K562 (cell line): ENCODE results near the gene RAMACL. TPM values are rescaled to one million over a fixed set of nuclear protein-coding genes. Genes with fewer than 3 reads are reported as not detected.
"Not testable (repeated sequence)": the region's sequence is repeated elsewhere in the genome, so short reads cannot be mapped to it uniquely, and the experiment has no call there.

Experiments used
- ATAC-seq: fragments of 200-7000 bp; cut with Tn5 transposase; 3 replicates; pipeline ENCODE4 v1.9.1; 2020; ENCODE audit warnings: moderate library complexity
- BruUV-seq: library from RNA; stranded (reverse); fragments of 400-500 nt; replicated peaks from 2 replicates; lab custom pipeline; 2021; lab: Mats Ljungman, UMichigan
- CTCF ChIA-PET: fragments of 300-600 bp; formaldehyde crosslinking; extraction: SDS; loops from one replicate; lab custom pipeline; 2021; ENCODE audit warnings: low intra/inter-chr PET ratio; lab: Yijun Ruan, JAX
- POLR2A ChIA-PET: fragments of 300-600, 350-650 bp; sonication (Branson Sonifier 250); formaldehyde crosslinking; extraction: SDS; loops from one replicate; lab custom pipeline; 2021; ENCODE audit warnings: antibody characterized with exemption, inconsistent platforms; lab: Yijun Ruan, JAX
- DNase-seq, 4 experiments: peaks; one replicate each; pipeline versions ENCODE4 v3.0.0 to v3.0.0-alpha.2; 2011 to 2018; ENCODE audit warnings: low spot score in 3 of 4, mixed read lengths in 3 of 4; ENCODE audit errors: extremely low read depth in 1 of 4
- FAIRE-seq: peaks from 2 replicates; lab custom pipeline; 2011; peaks lifted over from hg19 to GRCh38; lab: Jason Lieb, UNC
- H2AFZ ChIP-seq: 2 replicates; pipeline ENCODE4 v1.6.0; 2011; ENCODE audit warnings: low read depth, low read length, control low read depth, inconsistent platforms
- H3K27ac ChIP-seq: fragments of 200-600 bp; 3 replicates; pipeline ENCODE4 v1.8.0; 2011; ENCODE audit warnings: low read depth, mild to moderate bottlenecking, control low read depth, inconsistent platforms, low read length, moderate library complexity, mixed read lengths; ENCODE audit errors: extremely low read depth
- H3K27me3 ChIP-seq, 2 experiments: fragments of 300-600 bp in 1 of 2; 2 replicates in 1 of 2; 3 replicates in 1 of 2; pipeline versions ENCODE4 v1.6.0 to v1.8.0; 2011; ENCODE audit warnings: inconsistent platforms in 2 of 2, low read length in 2 of 2, mild to moderate bottlenecking in 1 of 2, mixed read lengths in 1 of 2, moderate library complexity in 1 of 2; ENCODE audit not compliant: control insufficient read depth in 2 of 2, insufficient read depth in 2 of 2
- H3K36me3 ChIP-seq: fragments of 300-600 bp; 3 replicates; pipeline ENCODE4 v1.8.0; 2011; ENCODE audit warnings: mild to moderate bottlenecking, low read length, inconsistent platforms; ENCODE audit not compliant: control insufficient read depth, insufficient read depth
- H3K4me1 ChIP-seq, 2 experiments: fragments of 200-600 bp in 1 of 2; replicated peaks in 1 of 2; 2 replicates in 1 of 2; 3 replicates in 1 of 2; pipeline versions ENCODE4 v1.5.1 to v1.8.0; 2011; ENCODE audit warnings: inconsistent platforms in 2 of 2, low read length in 2 of 2, mild to moderate bottlenecking in 1 of 2, mixed read lengths in 1 of 2, moderate library complexity in 1 of 2; ENCODE audit not compliant: control insufficient read depth in 2 of 2, insufficient read depth in 2 of 2
- H3K4me2 ChIP-seq: 2 replicates; pipeline ENCODE4 v1.6.1; 2011; ENCODE audit warnings: low read length, control low read depth, inconsistent platforms, mixed read lengths; ENCODE audit not compliant: insufficient read depth
- H3K4me3 ChIP-seq: fragments of 200-600 bp; sonication (generic), shearing (Covaris generic); 2 replicates; pipeline ENCODE4 v1.5.1; 2016; ENCODE audit warnings: control low read depth, inconsistent platforms
- H3K79me2 ChIP-seq: fragments of 200-600 bp; 3 replicates; pipeline ENCODE4 v1.8.0; 2011; ENCODE audit warnings: low read length, inconsistent platforms; ENCODE audit not compliant: control insufficient read depth, insufficient read depth
- H3K9ac ChIP-seq, 2 experiments: 2 replicates each; pipeline versions ENCODE4 v1.6.0 to v1.6.1; 2011; ENCODE audit warnings: low read depth in 2 of 2, low read length in 2 of 2, control low read depth in 1 of 2, inconsistent platforms in 1 of 2, mild to moderate bottlenecking in 1 of 2, mixed read lengths in 1 of 2; ENCODE audit not compliant: insufficient read depth in 1 of 2
- H3K9me1 ChIP-seq: one replicate; pipeline ENCODE4 v1.6.0; 2011; ENCODE audit warnings: inconsistent platforms, mild to moderate bottlenecking, low read length, moderate library complexity; ENCODE audit not compliant: control insufficient read depth, insufficient read depth
- H3K9me3 ChIP-seq: replicated peaks from 2 replicates; pipeline ENCODE4 v1.5.1; 2011; ENCODE audit warnings: low read depth, low read length, inconsistent platforms; ENCODE audit not compliant: control insufficient read depth, insufficient read depth
- H4K20me1 ChIP-seq: replicated peaks from 2 replicates; pipeline ENCODE4 v1.6.1; 2011; ENCODE audit warnings: low read length, inconsistent platforms, mixed read lengths; ENCODE audit not compliant: control insufficient read depth, insufficient read depth
- MLX ChIP-seq, 2 experiments: fragments of 450-650 bp in 1 of 2; sonication (generic) in 1 of 2; formaldehyde crosslinking; conservative IDR thresholded peaks; 2 replicates each; pipeline versions ENCODE4 v1.4.0 to v1.8.1; 2020 to 2022; ENCODE audit warnings: mild to moderate bottlenecking in 1 of 2, missing genetic modification reagents in 1 of 2
- NKRF ChIP-seq: fragments of 450-650 bp; IDR thresholded peaks from 2 replicates; pipeline ENCODE4 v1.6.1; 2016; ENCODE audit warnings: borderline replicate concordance
- RNF2 ChIP-seq: sonication (generic); IDR thresholded peaks from 2 replicates; pipeline ENCODE4 v1.6.1; 2016
- SP2 ChIP-seq: IDR thresholded peaks from 2 replicates; pipeline ENCODE4 v1.6.1; 2011; ENCODE audit warnings: mild to moderate bottlenecking, low read depth, low read length, moderate library complexity; ENCODE audit not compliant: poor library complexity, severe bottlenecking; ENCODE audit errors: extremely low read depth
- ZNF444 ChIP-seq: fragments of 250-450 bp; sonication (Bioruptor Pico); IDR thresholded peaks from 2 replicates; pipeline ENCODE4 v1.4.0; 2020; ENCODE audit warnings: mild to moderate bottlenecking, moderate library complexity
- ZNF592 ChIP-seq: fragments of 450-650 bp; IDR thresholded peaks from 2 replicates; pipeline ENCODE4 v1.6.1; 2017; ENCODE audit warnings: antibody characterized with exemption, mild to moderate bottlenecking
- ZSCAN29 ChIP-seq: fragments of 450-650 bp; IDR thresholded peaks from 2 replicates; pipeline ENCODE4 v1.6.1; 2017
- WGBS: fragments of 100-300 bp; shearing (Covaris generic); methylation state at CpG from one replicate; pipeline ENCODE4 v1.1.6; 2016; ENCODE audit warnings: low coverage, mixed read lengths; ENCODE audit not compliant: insufficient coverage; ENCODE audit errors: missing lambda C conversion rate; 5-methylcytosine and 5-hydroxymethylcytosine counted together
- in situ Hi-C: fragments of 300-500 bp; cut with MboI; formaldehyde crosslinking; loops from 4 replicates; pipeline ENCODE4 v1.15.0; 2018; ENCODE audit warnings: inconsistent platforms, mixed read lengths
- intact Hi-C: fragments of 100-400 bp; cut with micrococcal nuclease; formaldehyde crosslinking; loops from 2 replicates; pipeline ENCODE4 v1.14.2; 2022
- polyA plus RNA-seq, 8 experiments: library from polyadenylated mRNA; depleted of rRNA in 4 of 8; stranded (reverse) in 5 of 8; unstranded in 3 of 8; fragments of >200 nt; fragmentation: Nextera tagmentation in 2 of 8; fragmentation: Illumina TruSeq in 1 of 8; extraction: Ambion mirVana in 2 of 8; extraction: Trizol in 1 of 8; gene quantifications; 2 replicates each; pipeline versions ENCODE4 v1.2.1 to v1.2.3, GENCODE V29; 2011 to 2014; ENCODE audit warnings: inconsistent platforms in 1 of 8, missing spikeins in 1 of 8
- total RNA-seq, 7 experiments: library from RNA; depleted of rRNA in 6 of 7; stranded (reverse); fragments of >200 nt in 6 of 7; fragmentation: Illumina TruSeq in 2 of 7; extraction: Trizol in 2 of 7; gene quantifications; 2 replicates each; pipeline versions ENCODE4 v1.2.1 to v1.2.3, GENCODE V29; 2011 to 2021; ENCODE audit warnings: low replicate concordance in 1 of 7

The RAMACL gene
- total and polyA plus RNA-seq, 9 of the 15 experiments (the other 6 are each of a cell fraction or from before 2014, with no cell fraction given): 0.11 to 1.7 (median 0.41) TPM; not detected in 1

GRCh38 chr6:166582258-166582657, 4.2 kb downstream of the RAMACL start:
- Histone ChIP-seq H3K4me3 (no peak overlapping the region), H2AFZ (no peak overlapping the region), H3K27me3 (peaks cover 5 to 32% of the 10 kb centered on the region in 2 experiments; a peak in 2 of 5 replicates), H3K4me2 (no peak overlapping the region), H3K9ac (no peak overlapping the region), H3K9me3 (no peaks in the 10 kb centered on the region), H4K20me1 (no peaks in the 10 kb centered on the region), H3K9me1 (no peaks in the 10 kb centered on the region), H3K79me2 (no peaks in the 10 kb centered on the region), H3K4me1 (no peaks in the 10 kb centered on the region), H3K27ac (no peak overlapping the region), H3K36me3 (no peaks in the 10 kb centered on the region)
- 7% methylated on average over 6 of the region's 6 CpGs for WGBS
- POLR2A ChIA-PET: interaction anchor here (0.7 to 1.8 kb wide), 3 partner anchors 10 to 97 kb away, joined by 3 to 4 read pairs (median 3); no protein-coding TSS in a partner anchor
- no TSS peak for BruUV-seq
- FAIRE-seq: no peak
- ATAC-seq: no peak
- no peak for DNase-seq
- intact Hi-C loops (no loop called here), in situ Hi-C loops (no loop called here)
- TF ChIP-seq NKRF (no peak), ZSCAN29 (no peak), SP2 (no peak), RNF2 (no peak), ZNF592 (no peak), MLX (CRISPR knock-in tag; conservative IDR thresholded peaks at IDR 0.05) (no peak), ZNF444 (CRISPR knock-in tag) (no peak)
- CTCF ChIA-PET: no interaction called here

GRCh38 chr6:166581801-166582200, 4.7 kb downstream of the RAMACL start:
- H4K20me1 ChIP-seq, ATAC-seq, H3K4me3 ChIP-seq, CTCF ChIA-PET, H3K79me2 ChIP-seq, H3K4me2 ChIP-seq, intact Hi-C loops, H3K9me1 ChIP-seq, H3K9me3 ChIP-seq, H3K9ac ChIP-seq, H2AFZ ChIP-seq, in situ Hi-C loops, H3K27ac ChIP-seq, DNase-seq, FAIRE-seq, BruUV-seq, H3K4me1 ChIP-seq, H3K36me3 ChIP-seq: not testable (repeated sequence)
- 0% methylated on average over 6 of the region's 8 CpGs for WGBS
- POLR2A ChIA-PET: interaction anchor here (0.7 to 1.6 kb wide), 2 partner anchors 10 to 96 kb away, joined by 3 to 4 read pairs; no protein-coding TSS in a partner anchor
- H3K27me3 ChIP-seq: peaks cover 5 to 32% of the 10 kb centered on the region in 2 experiments; a peak in 2 of 5 replicates
